Measurements from ENCODE around the gene HMG20B.
A peak's percentile ranks its signal among the peaks of the same experiment; 100 is the strongest.

HMG20B gene

GRCh38 chr19:3622224-3622623, 49.5 kb downstream of the HMG20B start:
- no peak for DNase-seq

DNA sequence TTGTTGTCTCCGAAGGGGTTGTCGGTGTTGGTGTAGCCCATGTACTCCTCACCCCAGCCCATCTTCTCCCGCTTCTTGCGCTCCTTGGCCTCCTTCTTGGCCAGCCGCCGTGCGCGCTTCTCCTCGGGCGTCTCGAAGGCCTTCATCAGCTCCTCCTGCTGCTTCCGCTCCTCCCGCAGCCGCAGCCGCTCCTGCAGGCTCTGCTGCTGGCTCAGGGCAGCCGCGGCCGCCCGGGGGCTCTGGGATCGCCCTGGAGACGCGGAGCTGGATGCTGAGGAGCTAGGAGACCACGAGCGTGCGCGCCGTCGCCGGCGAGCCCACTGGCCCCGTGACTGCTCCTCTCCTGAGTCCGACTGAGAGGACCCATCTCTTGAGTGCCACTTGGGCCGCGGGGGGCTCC, 51.0 kb downstream of the HMG20B start:
- no peak for DNase-seq

DNA sequence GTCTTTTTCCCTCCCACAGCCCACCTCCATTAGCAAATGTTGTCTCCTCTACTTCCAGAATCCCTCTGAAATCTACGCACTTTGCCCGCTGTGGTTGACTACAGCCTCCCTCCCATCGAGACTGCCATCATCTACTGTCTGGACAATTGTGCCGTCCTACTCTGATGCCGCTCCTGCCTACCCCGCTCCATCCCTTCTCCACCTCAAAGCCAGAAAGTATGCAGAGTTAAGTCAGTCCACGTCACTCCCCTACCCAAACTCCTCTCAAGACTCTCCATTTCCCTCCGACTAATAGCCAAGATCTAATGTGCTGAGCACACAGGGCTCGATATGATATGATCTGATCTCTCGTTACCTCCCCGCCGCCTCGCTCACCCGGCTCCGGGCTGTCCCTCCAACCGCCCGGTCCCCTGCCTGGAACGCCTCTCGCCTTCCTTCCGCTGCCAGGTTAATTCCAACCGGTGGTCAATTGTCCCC, 53.3 kb downstream of the HMG20B start:
- no peak for DNase-seq

GRCh38 chr19:3626473-3627350, 54.0 kb downstream of the HMG20B start, which contains the start of gene CACTIN:
Gene CACTIN (minus strand): TSS chr19:3626790. CDS start chr19:3626762, 28 bp downstream.
- peak; percentile 98 for DNase-seq

GRCh38 chr19:3627351-3627723, 54.6 kb downstream of the HMG20B start:
- DNase-seq = no peak

Data from HCEC 1CT (cell line).